ENCODE results near the gene MYO1F.

Gene MYO1F

DNA sequence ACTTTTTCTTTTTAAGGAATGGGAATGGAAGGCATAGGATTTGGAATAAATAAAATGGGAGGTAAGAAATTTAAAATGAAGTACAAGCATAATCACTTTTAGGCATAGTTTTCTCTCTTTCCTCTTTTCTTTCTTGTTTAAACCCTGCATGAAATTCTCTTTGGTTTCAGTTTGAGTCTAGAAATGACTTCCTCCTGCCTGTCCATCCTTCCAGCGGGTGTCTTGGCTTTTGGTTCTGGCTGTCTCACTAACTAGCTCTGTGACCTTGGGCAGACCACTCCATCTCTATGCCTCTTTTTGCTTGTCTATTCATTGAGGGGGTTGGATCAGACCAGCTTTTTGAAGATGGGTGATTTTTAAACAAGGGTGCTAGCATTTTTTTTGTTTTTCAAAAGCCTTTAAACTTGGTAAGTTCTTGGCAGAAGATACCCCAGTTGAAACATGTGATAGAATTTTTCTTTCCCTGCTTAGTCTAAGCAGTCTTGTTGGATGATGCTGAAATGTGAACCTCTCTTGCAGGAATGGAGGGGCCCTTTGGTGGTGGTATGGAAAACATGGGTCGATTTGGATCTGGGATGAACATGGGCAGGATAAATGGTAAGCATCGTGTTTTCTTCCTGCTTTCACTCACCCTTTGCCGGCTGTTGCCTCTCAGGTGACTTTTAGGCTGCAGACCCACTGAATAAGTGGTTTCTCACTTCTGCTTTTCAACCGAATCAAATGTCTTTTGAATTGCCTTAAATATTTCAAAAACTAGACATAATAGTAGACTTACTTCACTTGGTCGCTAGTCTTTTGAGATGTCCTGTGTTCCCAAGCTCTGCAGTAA is 103.4 kb downstream of the MYO1F start:
- no peaks in the 10 kb centered on the region for H3K9me3 Mint-ChIP-seq
- no peaks in the 10 kb centered on the region for H3K27me3 Mint-ChIP-seq (ENCODE audit: low read depth)
- no peak overlapping the region for H3K4me3 Mint-ChIP-seq
- H3K36me3 Mint-ChIP-seq (ENCODE audit: low read depth): peaks cover 57% of the 10 kb centered on the region
- peak overlapping the region; percentile 79 for H3K27ac Mint-ChIP-seq
- peaks cover 38% of the 10 kb centered on the region for H3K4me1 Mint-ChIP-seq (ENCODE audit: low read depth)
